ENCODE measurements around the gene KCTD20.

DNA sequence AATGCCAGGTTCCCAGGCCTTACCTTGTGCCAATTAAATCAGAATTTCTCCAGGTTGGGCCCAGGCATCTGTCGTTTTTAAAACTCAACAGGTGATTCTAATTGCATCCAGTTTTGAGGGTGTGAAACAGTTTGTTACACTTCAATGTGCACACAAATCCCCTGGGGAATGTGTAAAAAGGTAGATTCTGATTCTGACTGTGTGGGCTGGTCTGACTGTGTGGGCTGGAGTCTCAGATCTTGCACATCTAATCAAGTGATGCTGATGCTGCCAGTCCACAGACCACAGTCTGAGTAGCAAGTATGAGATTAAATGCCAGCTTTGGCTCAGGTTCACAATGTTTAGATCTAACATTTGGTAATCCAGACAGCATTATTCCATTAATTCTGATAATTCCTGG, 42.8 kb upstream of the KCTD20 start:
- TF ChIP-seq, protein P1, sequence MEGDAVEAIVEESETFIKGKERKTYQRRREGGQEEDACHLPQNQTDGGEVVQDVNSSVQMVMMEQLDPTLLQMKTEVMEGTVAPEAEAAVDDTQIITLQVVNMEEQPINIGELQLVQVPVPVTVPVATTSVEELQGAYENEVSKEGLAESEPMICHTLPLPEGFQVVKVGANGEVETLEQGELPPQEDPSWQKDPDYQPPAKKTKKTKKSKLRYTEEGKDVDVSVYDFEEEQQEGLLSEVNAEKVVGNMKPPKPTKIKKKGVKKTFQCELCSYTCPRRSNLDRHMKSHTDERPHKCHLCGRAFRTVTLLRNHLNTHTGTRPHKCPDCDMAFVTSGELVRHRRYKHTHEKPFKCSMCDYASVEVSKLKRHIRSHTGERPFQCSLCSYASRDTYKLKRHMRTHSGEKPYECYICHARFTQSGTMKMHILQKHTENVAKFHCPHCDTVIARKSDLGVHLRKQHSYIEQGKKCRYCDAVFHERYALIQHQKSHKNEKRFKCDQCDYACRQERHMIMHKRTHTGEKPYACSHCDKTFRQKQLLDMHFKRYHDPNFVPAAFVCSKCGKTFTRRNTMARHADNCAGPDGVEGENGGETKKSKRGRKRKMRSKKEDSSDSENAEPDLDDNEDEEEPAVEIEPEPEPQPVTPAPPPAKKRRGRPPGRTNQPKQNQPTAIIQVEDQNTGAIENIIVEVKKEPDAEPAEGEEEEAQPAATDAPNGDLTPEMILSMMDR (conservative IDR thresholded peaks at IDR 0.05), result no peak
- TF ChIP-seq ZFX (IDR thresholded peaks at IDR 0.05), result no peak
